Neural progenitor cell (in vitro differentiated cells): ENCODE results near the gene COMMD3. TPM values are rescaled to one million over a fixed set of nuclear protein-coding genes. Genes with fewer than 3 reads are reported as not detected.

ENCODE experiments used
- DNase-seq: peaks from one replicate; pipeline ENCODE4 v3.0.0-alpha.2; 2016; ENCODE audit warnings: low spot score
- H2AFZ ChIP-seq: fragments of 200-600 bp; sonication (generic); replicated peaks from 2 replicates; pipeline ENCODE4 v1.6.1; 2016; ENCODE audit warnings: antibody characterized with exemption
- H3F3A ChIP-seq: fragments of 200-600 bp; sonication (generic); 2 replicates; pipeline ENCODE4 v1.6.1; 2016; ENCODE audit warnings: antibody characterized with exemption, low read depth
- H3K27ac ChIP-seq: fragments of 200-600 bp; sonication (generic); 2 replicates; pipeline ENCODE4 v1.5.1; 2016; ENCODE audit warnings: mild to moderate bottlenecking
- H3K27me3 ChIP-seq: fragments of 200-600 bp; sonication (generic); 2 replicates; pipeline ENCODE4 v1.6.1; 2016; ENCODE audit warnings: mild to moderate bottlenecking, moderate library complexity
- H3K36me3 ChIP-seq: fragments of 200-600 bp; sonication (generic); 2 replicates; pipeline ENCODE4 v1.5.1; 2016
- H3K4me1 ChIP-seq: fragments of 200-600 bp; sonication (generic); 2 replicates; pipeline ENCODE4 v1.6.1; 2016; ENCODE audit warnings: mixed run types
- H3K4me2 ChIP-seq: fragments of 200-600 bp; sonication (generic); 2 replicates; pipeline ENCODE4 v1.6.1; 2016
- H3K4me3 ChIP-seq: fragments of 200-600 bp; sonication (generic); 2 replicates; pipeline ENCODE4 v1.5.1; 2016
- H3K79me2 ChIP-seq: fragments of 200-600 bp; sonication (generic); 2 replicates; pipeline ENCODE4 v1.6.1; 2016; ENCODE audit warnings: low read depth
- H3K9ac ChIP-seq: fragments of 200-600 bp; sonication (generic); 2 replicates; pipeline ENCODE4 v1.6.1; 2016
- H3K9me3 ChIP-seq: fragments of 200-600 bp; sonication (generic); 2 replicates; pipeline ENCODE4 v1.5.1; 2016; ENCODE audit warnings: low read depth
- H4K20me1 ChIP-seq: fragments of 200-600 bp; sonication (generic); 2 replicates; pipeline ENCODE4 v1.6.1; 2016; ENCODE audit warnings: low read depth
- H3K27ac Mint-ChIP-seq: 3 replicates; pipeline ENCODE4 v1.8.0; 2021; ENCODE audit warnings: mixed read lengths
- H3K27me3 Mint-ChIP-seq: 2 replicates; pipeline ENCODE4 v1.8.0; 2022; ENCODE audit warnings: low read depth, mild to moderate bottlenecking, inconsistent platforms, moderate library complexity, mixed read lengths; ENCODE audit not compliant: insufficient read depth
- H3K36me3 Mint-ChIP-seq: 3 replicates; pipeline ENCODE4 v1.8.0; 2021; ENCODE audit warnings: mixed read lengths
- H3K4me1 Mint-ChIP-seq: 3 replicates; pipeline ENCODE4 v1.8.0; 2021; ENCODE audit warnings: mixed read lengths
- H3K4me3 Mint-ChIP-seq: 3 replicates; pipeline ENCODE4 v1.8.0; 2021; ENCODE audit warnings: mild to moderate bottlenecking, moderate library complexity, mixed read lengths
- H3K9me3 Mint-ChIP-seq: 3 replicates; pipeline ENCODE4 v1.8.0; 2020; ENCODE audit warnings: mixed read lengths
- EZH2 ChIP-seq: fragments of 200-600 bp; sonication (generic); IDR thresholded peaks from 2 replicates; pipeline ENCODE4 v1.6.1; 2017; ENCODE audit warnings: antibody characterized with exemption, mild to moderate bottlenecking, moderate library complexity
- EZH2phosphoT487 ChIP-seq: fragments of 200-600 bp; sonication (generic); IDR thresholded peaks from 2 replicates; pipeline ENCODE4 v1.6.1; 2017; ENCODE audit warnings: antibody characterized with exemption
- total RNA-seq: library from RNA; depleted of rRNA; stranded (reverse); fragments of >200 nt; gene quantifications from 2 replicates; pipeline ENCODE4 v1.2.3, GENCODE V29; 2015; ENCODE audit warnings: low replicate concordance
- TF ChIP-seq, protein P1 (sequence below): fragments of 200-600 bp; sonication (generic); IDR thresholded peaks from 2 replicates; pipeline ENCODE4 v1.5.1; 2017; ENCODE audit warnings: antibody characterized with exemption, mild to moderate bottlenecking

Gene COMMD3
- total RNA-seq, 1 donor from 2014 or later: 16.3 TPM

DNA sequence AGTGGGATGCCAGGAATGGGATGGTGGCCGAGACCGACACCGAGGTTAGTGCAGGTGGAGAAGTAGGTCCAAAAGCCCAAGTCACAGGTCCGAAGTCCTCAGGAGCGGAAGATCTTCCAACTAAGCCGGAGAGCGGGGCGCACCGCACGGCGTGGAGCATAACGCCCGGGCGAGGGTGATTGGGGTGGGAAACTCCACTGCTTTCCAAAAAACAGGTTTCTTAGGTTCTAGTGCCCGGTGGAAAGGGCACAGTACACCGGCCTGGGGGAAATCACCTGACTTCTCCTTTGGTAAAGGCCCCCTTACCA, 17.7 kb downstream of the COMMD3 start:
- H3K27me3 ChIP-seq: peaks cover 98% of the 10 kb centered on the region
- peaks cover 13% of the 10 kb centered on the region for H3K36me3 Mint-ChIP-seq
- H3K4me1 ChIP-seq: peaks cover 21% of the 10 kb centered on the region
- peaks cover 13% of the 10 kb centered on the region for H3K9me3 Mint-ChIP-seq
- peak overlapping the region; percentile 75 for H3K4me2 ChIP-seq
- no peak overlapping the region for H3K9ac ChIP-seq
- no peaks in the 10 kb centered on the region for H3K9me3 ChIP-seq
- H3K27ac Mint-ChIP-seq: no peak overlapping the region
- H3K4me1 Mint-ChIP-seq: peaks cover 7% of the 10 kb centered on the region
- TF ChIP-seq EZH2: peak; percentile 4
- TF ChIP-seq, protein P1, sequence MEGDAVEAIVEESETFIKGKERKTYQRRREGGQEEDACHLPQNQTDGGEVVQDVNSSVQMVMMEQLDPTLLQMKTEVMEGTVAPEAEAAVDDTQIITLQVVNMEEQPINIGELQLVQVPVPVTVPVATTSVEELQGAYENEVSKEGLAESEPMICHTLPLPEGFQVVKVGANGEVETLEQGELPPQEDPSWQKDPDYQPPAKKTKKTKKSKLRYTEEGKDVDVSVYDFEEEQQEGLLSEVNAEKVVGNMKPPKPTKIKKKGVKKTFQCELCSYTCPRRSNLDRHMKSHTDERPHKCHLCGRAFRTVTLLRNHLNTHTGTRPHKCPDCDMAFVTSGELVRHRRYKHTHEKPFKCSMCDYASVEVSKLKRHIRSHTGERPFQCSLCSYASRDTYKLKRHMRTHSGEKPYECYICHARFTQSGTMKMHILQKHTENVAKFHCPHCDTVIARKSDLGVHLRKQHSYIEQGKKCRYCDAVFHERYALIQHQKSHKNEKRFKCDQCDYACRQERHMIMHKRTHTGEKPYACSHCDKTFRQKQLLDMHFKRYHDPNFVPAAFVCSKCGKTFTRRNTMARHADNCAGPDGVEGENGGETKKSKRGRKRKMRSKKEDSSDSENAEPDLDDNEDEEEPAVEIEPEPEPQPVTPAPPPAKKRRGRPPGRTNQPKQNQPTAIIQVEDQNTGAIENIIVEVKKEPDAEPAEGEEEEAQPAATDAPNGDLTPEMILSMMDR: no peak
- peak; percentile 83 for TF ChIP-seq EZH2phosphoT487
- no peaks in the 10 kb centered on the region for H3K79me2 ChIP-seq
- peak overlapping the region; percentile 45 for H3K4me3 ChIP-seq
- DNase-seq: peak; percentile 17
- peaks cover 59% of the 10 kb centered on the region for H3K27me3 Mint-ChIP-seq
- H3K36me3 ChIP-seq: no peaks in the 10 kb centered on the region
- H2AFZ ChIP-seq: peak overlapping the region; percentile 81
- peaks cover 53% of the 10 kb centered on the region for H3F3A ChIP-seq
- peaks cover 53% of the 10 kb centered on the region for H4K20me1 ChIP-seq
- peak overlapping the region; percentile 82 for H3K4me3 Mint-ChIP-seq
- H3K27ac ChIP-seq: no peak overlapping the region

DNA sequence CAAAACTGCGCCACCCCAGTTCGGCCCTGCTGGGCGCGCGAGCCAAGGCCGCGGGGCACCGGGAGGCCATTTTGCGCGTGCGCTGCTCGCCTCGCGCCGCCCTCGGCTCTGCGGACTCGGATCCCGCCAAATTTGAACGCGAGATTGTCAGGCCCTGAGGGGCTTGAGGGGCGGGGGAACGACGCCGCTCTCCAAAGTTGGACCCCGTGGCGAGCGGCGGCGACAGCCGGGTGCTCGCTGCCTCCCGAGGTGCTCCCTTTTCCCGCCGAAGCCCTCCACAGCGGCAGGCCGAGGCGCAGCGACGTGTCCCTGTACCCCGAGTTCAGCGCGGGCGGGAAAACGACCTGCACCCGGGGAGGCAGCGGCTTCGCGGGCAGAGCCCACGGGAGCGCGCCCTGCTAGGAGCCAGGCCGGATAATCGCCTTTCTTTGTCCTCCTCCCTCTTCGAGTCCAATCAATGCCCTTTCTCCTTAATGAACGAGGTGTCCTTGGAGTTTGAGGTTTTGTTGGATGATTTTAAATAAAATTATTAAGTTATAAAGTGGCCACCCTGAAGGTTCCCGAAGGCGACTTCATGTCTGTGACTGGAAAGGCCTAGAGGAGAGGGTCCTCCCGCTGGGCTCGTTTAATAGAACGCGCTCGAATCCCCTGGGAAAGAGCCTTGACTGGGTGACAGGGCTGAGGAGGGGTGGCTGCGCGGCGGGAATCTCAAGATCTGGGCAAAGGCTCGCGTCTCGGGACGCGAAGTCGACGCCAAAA, 18.4 kb downstream of the COMMD3 start:
- H3F3A ChIP-seq: peaks cover 55% of the 10 kb centered on the region
- H3K4me3 ChIP-seq: peak overlapping the region; percentile 45
- H3K4me2 ChIP-seq: peak overlapping the region; percentile 75
- no peak overlapping the region for H3K9ac ChIP-seq
- Mint-ChIP-seq H3K9me3 (peaks cover 13% of the 10 kb centered on the region), H3K4me1 (peaks cover 7% of the 10 kb centered on the region), H3K36me3 (peaks cover 7% of the 10 kb centered on the region), H3K27ac (no peak overlapping the region), H3K27me3 (peaks cover 66% of the 10 kb centered on the region), H3K4me3 (peak overlapping the region; percentile 82)
- H3K36me3 ChIP-seq: no peaks in the 10 kb centered on the region
- H3K9me3 ChIP-seq: no peaks in the 10 kb centered on the region
- peak overlapping the region; percentile 81 for H2AFZ ChIP-seq
- H3K27ac ChIP-seq: no peak overlapping the region
- peaks cover 100% of the 10 kb centered on the region for H3K27me3 ChIP-seq
- TF ChIP-seq EZH2 (peak; percentile 61), EZH2phosphoT487 (peak; percentile 58)
- TF ChIP-seq, protein P1: no peak
- H3K79me2 ChIP-seq: no peaks in the 10 kb centered on the region
- peaks cover 21% of the 10 kb centered on the region for H3K4me1 ChIP-seq
- peak; percentile 86 for DNase-seq
- peaks cover 49% of the 10 kb centered on the region for H4K20me1 ChIP-seq

DNA sequence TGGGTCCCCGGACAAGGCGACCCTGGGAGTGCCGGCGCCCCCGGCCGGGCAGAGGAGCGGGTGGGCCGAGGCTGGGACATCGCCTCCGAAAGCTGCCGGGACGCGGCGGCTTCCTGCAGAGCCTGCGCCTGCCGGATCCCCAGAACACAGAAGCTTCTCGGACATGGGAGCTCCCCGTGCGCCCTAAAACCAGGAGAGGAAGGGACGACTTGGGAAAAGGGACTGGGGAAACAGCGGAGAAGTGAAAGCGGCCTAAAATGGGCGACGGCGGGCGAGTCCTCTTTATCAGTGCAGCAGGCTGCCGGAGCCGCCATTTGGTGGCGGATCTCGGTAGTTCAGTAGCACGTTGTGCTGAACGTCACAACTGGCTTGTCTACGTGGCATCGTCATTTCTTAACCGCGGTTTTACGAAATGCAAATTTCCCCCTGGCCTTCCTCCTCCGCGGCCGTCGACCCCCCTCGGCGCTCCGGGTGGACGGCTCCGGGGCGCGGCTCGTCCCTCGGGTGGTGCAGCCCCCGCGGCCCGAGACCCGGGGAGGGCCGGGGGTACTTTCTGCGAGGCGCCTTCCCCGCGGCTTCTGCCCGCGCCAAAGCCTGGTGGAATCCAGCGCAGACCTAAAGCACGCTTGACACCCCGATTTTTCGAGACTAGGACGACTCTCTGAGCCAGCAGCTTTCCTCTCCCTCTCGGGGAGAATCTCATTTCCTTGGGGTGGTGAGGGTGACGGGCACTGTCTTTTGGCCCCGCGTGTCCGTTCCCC, 19.2 kb downstream of the COMMD3 start:
- Mint-ChIP-seq H3K4me1 (peaks cover 13% of the 10 kb centered on the region), H3K4me3 (peak overlapping the region; percentile 84), H3K36me3 (peaks cover 3% of the 10 kb centered on the region), H3K27ac (no peak overlapping the region), H3K9me3 (peaks cover 13% of the 10 kb centered on the region), H3K27me3 (peaks cover 67% of the 10 kb centered on the region)
- Histone ChIP-seq H3K9ac (no peak overlapping the region), H3K27me3 (peaks cover 100% of the 10 kb centered on the region), H3K9me3 (no peaks in the 10 kb centered on the region), H3K4me2 (peak overlapping the region; percentile 75), H3K27ac (no peak overlapping the region), H4K20me1 (peaks cover 48% of the 10 kb centered on the region), H3K4me3 (peak overlapping the region; percentile 45), H3K36me3 (no peaks in the 10 kb centered on the region), H3K79me2 (no peaks in the 10 kb centered on the region), H3K4me1 (peaks cover 25% of the 10 kb centered on the region), H3F3A (peaks cover 61% of the 10 kb centered on the region), H2AFZ (peak overlapping the region; percentile 81)
- DNase-seq: peak; percentile 78
- TF ChIP-seq EZH2: peak; percentile 79
- peak; percentile 82 for TF ChIP-seq EZH2phosphoT487
- TF ChIP-seq, protein P1: peak; percentile 18
